Spleen (tissue), 11 donors: Measurements from ENCODE around the gene LDLRAD4. TPM values are rescaled to one million over a fixed set of nuclear protein-coding genes. Genes with fewer than 3 reads are reported as not detected.
A peak's percentile ranks its signal among the peaks of the same experiment; 100 is the strongest.

ENCODE experiments used
- DNase-seq: peaks from one replicate; pipeline ENCODE4 v3.0.0-alpha.2; 2020
- H3K27ac ChIP-seq, 8 donors: fragments of 200-600 bp; sonication (generic) in 7 of 8; 1 replicate in 4 of 8; 2 replicates in 4 of 8; pipeline versions ENCODE4 v1.5.0 to v1.8.0; 2016 to 2021; ENCODE audit warnings: inconsistent platforms in 4 of 8, mild to moderate bottlenecking in 4 of 8, moderate library complexity in 1 of 8
- H3K27me3 ChIP-seq, 7 donors: fragments of 200-600 bp; sonication (generic) in 6 of 7; replicated peaks in 1 of 7; 1 replicate in 4 of 7; 2 replicates in 3 of 7; pipeline versions ENCODE4 v1.5.0 to v1.8.0; 2016 to 2021; ENCODE audit warnings: inconsistent platforms in 3 of 7, mild to moderate bottlenecking in 1 of 7
- H3K36me3 ChIP-seq, 6 donors: fragments of 200-600 bp; sonication (generic) in 5 of 6; 1 replicate in 4 of 6; 2 replicates in 2 of 6; pipeline versions ENCODE4 v1.5.0 to v1.8.0; 2016 to 2021; ENCODE audit warnings: inconsistent platforms in 2 of 6
- H3K4me1 ChIP-seq, 6 donors: fragments of 200-600 bp; sonication (generic) in 5 of 6; 1 replicate in 3 of 6; 2 replicates in 3 of 6; pipeline versions ENCODE4 v1.5.0 to v1.8.0; 2016 to 2021; ENCODE audit warnings: inconsistent platforms in 3 of 6
- H3K4me3 ChIP-seq, 8 donors: fragments of 200-600 bp; sonication (generic) in 7 of 8; 1 replicate in 4 of 8; 2 replicates in 4 of 8; pipeline versions ENCODE4 v1.5.0 to v1.8.0; 2016 to 2021; ENCODE audit warnings: inconsistent platforms in 4 of 8, mild to moderate bottlenecking in 4 of 8, moderate library complexity in 2 of 8
- H3K9me3 ChIP-seq, 8 donors: fragments of 200-600 bp; sonication (generic) in 7 of 8; 1 replicate in 4 of 8; 2 replicates in 4 of 8; pipeline versions ENCODE4 v1.5.0 to v1.8.0; 2016 to 2021; ENCODE audit warnings: inconsistent platforms in 4 of 8
- CTCF ChIP-seq, 11 experiments: fragments of 200-600 bp in 7 of 11; fragments of 450-650 bp in 4 of 11; sonication (generic) in 4 of 11; IDR thresholded peaks in 8 of 11; conservative IDR thresholded peaks in 3 of 11; 1 replicate in 7 of 11; 2 replicates in 4 of 11; pipeline versions ENCODE4 v1.4.0 to v1.8.0; 2016 to 2021; ENCODE audit warnings: antibody characterized with exemption in 11 of 11, inconsistent platforms in 4 of 11, mild to moderate bottlenecking in 1 of 11
- POLR2A ChIP-seq, 3 donors: fragments of 450-650 bp; IDR thresholded peaks; one replicate each; pipeline ENCODE4 v1.5.1; 2017; ENCODE audit warnings: antibody characterized with exemption in 3 of 3, mild to moderate bottlenecking in 1 of 3
- POLR2AphosphoS5 ChIP-seq, 3 donors: sonication (generic); formaldehyde crosslinking; IDR thresholded peaks; one replicate each; pipeline ENCODE4 v1.5.1; 2017; ENCODE audit warnings: antibody characterized with exemption in 3 of 3
- WGBS, 5 donors: extraction: QIAGEN DNeasy Blood & Tissue Kit in 3 of 5; methylation state at CpG; one replicate each; pipeline versions ENCODE4 v1.1.5 to v1.1.7; 2013 to 2018; 5-methylcytosine and 5-hydroxymethylcytosine counted together
- intact Hi-C: fragments of 100-400 bp; cut with DNase I; formaldehyde crosslinking; loops from one replicate; pipeline ENCODE4 v1.15.0; 2023; ENCODE audit warnings: low total_unique reads
- polyA plus RNA-seq, 3 donors: library from polyadenylated mRNA; stranded (reverse); fragments of 200-250 nt; gene quantifications; one replicate each; pipeline ENCODE4 v1.2.1, GENCODE V29; 2013
- total RNA-seq, 7 donors: library from RNA; depleted of rRNA in 3 of 7; stranded (reverse); fragments of >200 nt in 3 of 7; fragmentation: NEBNext Ultra II Directional in 4 of 7; extraction: Animal tissue kit (Norgen Biotek cat#: 25700) in 4 of 7; gene quantifications; one replicate each; pipeline versions ENCODE4 v1.1.0 to v1.2.1, GENCODE V29; 2016 to 2021
- donor health status: healthy with polysubstance abuse.
- donor health status: DM: no; HTN: no; CAD: no; lungs with moderate emphysema.
- donor health status: DM: no; HTN: no; CAD: no.
- donor health status: Bipolar disorder and iron deficiency.
- donor health status: healthy.
- donor health status: DM: no; HTN: no; CAD: no.
- donor health status: DM: yes; HTN: yes; CAD: no.

LDLRAD4 gene
- total and polyA plus RNA-seq, 10 donors, result 4.5 to 80.8 (median 46.4) TPM

- H3K4me1 ChIP-seq, result no peaks in the 10 kb centered on the region
These were observed 27.0 kb downstream of the LDLRAD4 start for GRCh38 chr18:13245481-13246000.

GRCh38 chr18:13246121-13246520, 27.6 kb downstream of the LDLRAD4 start:
- no peak for DNase-seq
- TF ChIP-seq CTCF (IDR thresholded peaks at IDR 0.05 in 8 of 11, conservative IDR thresholded peaks at IDR 0.05 in 3 of 11), result no peak
- no peak for TF ChIP-seq POLR2A (IDR thresholded peaks at IDR 0.05)
- TF ChIP-seq POLR2AphosphoS5 (IDR thresholded peaks at IDR 0.05), result no peak
- Histone ChIP-seq H3K36me3 (no peaks in the 10 kb centered on the region), H3K4me3 (no peak overlapping the region), H3K4me1 (no peaks in the 10 kb centered on the region), H3K9me3 (no peaks in the 10 kb centered on the region), H3K27ac (no peak overlapping the region), H3K27me3 (no peaks in the 10 kb centered on the region)
- 88 to 94% (median 94%) methylated on average over 8 to 9 of the region's 9 CpGs for WGBS, 5 donors
- intact Hi-C loops, result no loop called here

More at GRCh38 chr18:13245481-13246000, 27.0 kb downstream of the LDLRAD4 start:
- no peak overlapping the region for H3K4me3 ChIP-seq
- no peaks in the 10 kb centered on the region for H3K36me3 ChIP-seq
- WGBS, 5 donors, result 75 to 94% (median 87%) methylated on average over 6 of the region's 6 CpGs
- no peaks in the 10 kb centered on the region for H3K9me3 ChIP-seq
- TF ChIP-seq CTCF (IDR thresholded peaks at IDR 0.05 in 8 of 11, conservative IDR thresholded peaks at IDR 0.05 in 3 of 11) (no peak), POLR2AphosphoS5 (IDR thresholded peaks at IDR 0.05) (no peak)
- no peak overlapping the region for H3K27ac ChIP-seq
- H3K27me3 ChIP-seq, result no peaks in the 10 kb centered on the region
- peak; percentile 37 for DNase-seq
- intact Hi-C loops, result no loop called here

GRCh38 chr18:13246591-13246990, 28.0 kb downstream of the LDLRAD4 start:
- Histone ChIP-seq H3K36me3 (no peaks in the 10 kb centered on the region), H3K9me3 (no peaks in the 10 kb centered on the region), H3K27ac (no peak overlapping the region), H3K4me3 (no peak overlapping the region), H3K4me1 (no peaks in the 10 kb centered on the region), H3K27me3 (no peaks in the 10 kb centered on the region)
- DNase-seq, result no peak
- 87 to 96% (median 94%) methylated on average over 3 of the region's 3 CpGs for WGBS, 5 donors
- intact Hi-C loops, result no loop called here
- TF ChIP-seq POLR2A (IDR thresholded peaks at IDR 0.05) (no peak), POLR2AphosphoS5 (IDR thresholded peaks at IDR 0.05) (no peak), CTCF (IDR thresholded peaks at IDR 0.05 in 8 of 11, conservative IDR thresholded peaks at IDR 0.05 in 3 of 11) (no peak)

GRCh38 chr18:13247506-13247905, 28.9 kb downstream of the LDLRAD4 start:
- H3K27me3 ChIP-seq, result no peaks in the 10 kb centered on the region
- no peaks in the 10 kb centered on the region for H3K9me3 ChIP-seq
- no peaks in the 10 kb centered on the region for H3K36me3 ChIP-seq
- no peak overlapping the region for H3K27ac ChIP-seq
- peak; percentile 41 for DNase-seq
- WGBS, 5 donors, result 95 to 98% (median 96%) methylated on average over 14 of the region's 14 CpGs
- intact Hi-C loops, result no loop called here
- no peaks in the 10 kb centered on the region for H3K4me1 ChIP-seq
- no peak for TF ChIP-seq POLR2A (IDR thresholded peaks at IDR 0.05)
- no peak for TF ChIP-seq POLR2AphosphoS5 (IDR thresholded peaks at IDR 0.05)
- TF ChIP-seq CTCF (IDR thresholded peaks at IDR 0.05 in 8 of 11, conservative IDR thresholded peaks at IDR 0.05 in 3 of 11), result no peak
- no peak overlapping the region for H3K4me3 ChIP-seq
